Ovary (tissue), 9 donors: Measurements from ENCODE around the gene GAS2L1. TPM values are rescaled to one million over a fixed set of nuclear protein-coding genes. Genes with fewer than 3 reads are reported as not detected.

Source experiments
- DNase-seq, 5 donors: peaks; one replicate each; pipeline ENCODE4 v3.0.0-alpha.2; 2019 to 2020
- H3K27ac ChIP-seq, 2 donors: fragments of 200-600 bp; one replicate each; pipeline versions ENCODE4 v1.5.1 to v1.8.0; 2019 to 2022
- H3K27me3 ChIP-seq: fragments of 200-600 bp; one replicate; pipeline ENCODE4 v1.8.0; 2022
- H3K36me3 ChIP-seq: fragments of 200-600 bp; sonication (generic); one replicate; pipeline ENCODE4 v1.5.1; 2019
- H3K4me1 ChIP-seq: one replicate; pipeline ENCODE4 v1.8.1; 2013; ENCODE audit warnings: mild to moderate bottlenecking, moderate library complexity; ENCODE audit not compliant: insufficient read depth
- H3K4me3 ChIP-seq: fragments of 200-600 bp; sonication (generic); one replicate; pipeline ENCODE4 v1.5.1; 2017
- H3K9me3 ChIP-seq, 2 donors: fragments of 200-600 bp in 1 of 2; sonication (generic) in 1 of 2; one replicate each; pipeline versions ENCODE4 v1.5.1 to v1.8.1; 2013 to 2019; ENCODE audit warnings: mild to moderate bottlenecking in 1 of 2, moderate library complexity in 1 of 2
- EP300 ChIP-seq: sonication (generic); formaldehyde crosslinking; IDR thresholded peaks from one replicate; pipeline ENCODE4 v1.6.1; 2017; ENCODE audit warnings: antibody characterized with exemption
- POLR2A ChIP-seq: fragments of 450-650 bp; IDR thresholded peaks from one replicate; pipeline ENCODE4 v1.6.1; 2017; ENCODE audit warnings: antibody characterized with exemption, mild to moderate bottlenecking, moderate library complexity
- WGBS, 3 donors: extraction: QIAGEN DNeasy Blood & Tissue Kit in 1 of 3; methylation state at CpG; one replicate each; pipeline versions ENCODE4 v1.1.5 to v1.1.7; 2013 to 2017; 5-methylcytosine and 5-hydroxymethylcytosine counted together
- intact Hi-C, 4 donors: fragments of 100-400 bp; cut with DNase I; formaldehyde crosslinking; loops; one replicate each; pipeline versions ENCODE4 v1.11.0 to v1.15.1; 2022 to 2023
- polyA plus RNA-seq, 2 donors: library from polyadenylated mRNA; stranded (reverse); fragments of 200-250 nt in 1 of 2; fragments of 350-450 nt in 1 of 2; fragmentation: Illumina TruSeq in 1 of 2; extraction: RNeasy Lipid Tissue Mini Kit (QIAGEN cat#74804) in 1 of 2; gene quantifications; one replicate each; pipeline ENCODE4 v1.2.3, GENCODE V29; 2013 to 2014
- total RNA-seq, 7 donors: library from RNA; depleted of rRNA in 2 of 7; stranded (reverse); fragments of >200 nt in 2 of 7; fragmentation: NEBNext Ultra II Directional in 3 of 7; extraction: Animal tissue kit (Norgen Biotek cat#: 25700) in 3 of 7; gene quantifications; one replicate each; pipeline versions ENCODE4 v1.1.0 to v1.2.4, GENCODE V29; 2016 to 2023
- TF ChIP-seq, protein P1 (sequence below), 3 donors: fragments of 450-650 bp in 2 of 3; fragments of 200-600 bp in 1 of 3; IDR thresholded peaks; one replicate each; pipeline versions ENCODE4 v1.5.1 to v1.8.0; 2016 to 2022; ENCODE audit warnings: antibody characterized with exemption in 3 of 3, mild to moderate bottlenecking in 1 of 3
- donor health status: DM: no; HTN: no; CAD: no; lungs with moderate emphysema.
- donor health status: DM: no; HTN: no; CAD: no.
- donor health status: Bipolar disorder and iron deficiency.
- donor health status: DM: yes; HTN: yes; CAD: no.
- donor health status: DM: no; HTN: no; CAD: no.
- donor health status: DM: yes; HTN: yes; CAD: no.

The GAS2L1 gene
- total and polyA plus RNA-seq, 9 donors, result 2.1 to 21.0 (median 9.8) TPM

DNA sequence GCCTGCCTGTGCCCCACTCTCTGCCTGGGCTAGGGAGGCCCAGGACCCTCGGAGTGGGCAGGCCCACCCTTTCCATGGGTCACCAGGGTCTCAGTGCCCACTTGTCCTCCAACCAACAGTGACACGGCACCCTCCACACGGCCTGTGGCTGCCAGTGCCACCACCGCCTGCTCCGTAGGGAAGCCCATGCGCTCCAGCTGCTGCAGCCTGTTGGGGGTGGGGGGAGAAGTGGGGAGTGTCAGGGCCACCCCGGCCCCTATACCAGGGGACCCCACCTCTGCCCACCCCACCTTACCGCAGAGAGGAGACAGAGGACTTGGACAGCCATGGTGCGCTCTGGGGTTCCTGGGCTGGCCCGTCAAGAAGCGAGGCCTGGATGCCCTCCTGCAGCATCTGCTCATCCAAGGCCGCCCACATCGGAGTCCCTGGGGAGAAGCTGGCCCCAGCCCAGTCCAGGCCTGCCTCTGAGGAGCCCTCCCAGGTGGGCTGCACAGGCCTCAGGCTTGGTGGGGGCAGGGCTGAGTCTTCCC lies 46.4 kb upstream of the GAS2L1 start:
- intact Hi-C loops, result no loop called here
- no peak for TF ChIP-seq EP300
- TF ChIP-seq, protein P1, sequence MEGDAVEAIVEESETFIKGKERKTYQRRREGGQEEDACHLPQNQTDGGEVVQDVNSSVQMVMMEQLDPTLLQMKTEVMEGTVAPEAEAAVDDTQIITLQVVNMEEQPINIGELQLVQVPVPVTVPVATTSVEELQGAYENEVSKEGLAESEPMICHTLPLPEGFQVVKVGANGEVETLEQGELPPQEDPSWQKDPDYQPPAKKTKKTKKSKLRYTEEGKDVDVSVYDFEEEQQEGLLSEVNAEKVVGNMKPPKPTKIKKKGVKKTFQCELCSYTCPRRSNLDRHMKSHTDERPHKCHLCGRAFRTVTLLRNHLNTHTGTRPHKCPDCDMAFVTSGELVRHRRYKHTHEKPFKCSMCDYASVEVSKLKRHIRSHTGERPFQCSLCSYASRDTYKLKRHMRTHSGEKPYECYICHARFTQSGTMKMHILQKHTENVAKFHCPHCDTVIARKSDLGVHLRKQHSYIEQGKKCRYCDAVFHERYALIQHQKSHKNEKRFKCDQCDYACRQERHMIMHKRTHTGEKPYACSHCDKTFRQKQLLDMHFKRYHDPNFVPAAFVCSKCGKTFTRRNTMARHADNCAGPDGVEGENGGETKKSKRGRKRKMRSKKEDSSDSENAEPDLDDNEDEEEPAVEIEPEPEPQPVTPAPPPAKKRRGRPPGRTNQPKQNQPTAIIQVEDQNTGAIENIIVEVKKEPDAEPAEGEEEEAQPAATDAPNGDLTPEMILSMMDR (IDR thresholded peaks at IDR 0.05), result no peak
- TF ChIP-seq POLR2A, result no peak
- no peaks in the 10 kb centered on the region for H3K4me1 ChIP-seq
- no peaks in the 10 kb centered on the region for H3K27me3 ChIP-seq
- no peaks in the 10 kb centered on the region for H3K9me3 ChIP-seq
- WGBS, 3 donors, result 75 to 78% (median 77%) methylated on average over 6 to 13 of the region's 13 CpGs
- H3K36me3 ChIP-seq, result no peaks in the 10 kb centered on the region
- peak in 1 of 5 donors; percentile 17 for DNase-seq
- no peak overlapping the region for H3K27ac ChIP-seq
- no peak overlapping the region for H3K4me3 ChIP-seq

DNA sequence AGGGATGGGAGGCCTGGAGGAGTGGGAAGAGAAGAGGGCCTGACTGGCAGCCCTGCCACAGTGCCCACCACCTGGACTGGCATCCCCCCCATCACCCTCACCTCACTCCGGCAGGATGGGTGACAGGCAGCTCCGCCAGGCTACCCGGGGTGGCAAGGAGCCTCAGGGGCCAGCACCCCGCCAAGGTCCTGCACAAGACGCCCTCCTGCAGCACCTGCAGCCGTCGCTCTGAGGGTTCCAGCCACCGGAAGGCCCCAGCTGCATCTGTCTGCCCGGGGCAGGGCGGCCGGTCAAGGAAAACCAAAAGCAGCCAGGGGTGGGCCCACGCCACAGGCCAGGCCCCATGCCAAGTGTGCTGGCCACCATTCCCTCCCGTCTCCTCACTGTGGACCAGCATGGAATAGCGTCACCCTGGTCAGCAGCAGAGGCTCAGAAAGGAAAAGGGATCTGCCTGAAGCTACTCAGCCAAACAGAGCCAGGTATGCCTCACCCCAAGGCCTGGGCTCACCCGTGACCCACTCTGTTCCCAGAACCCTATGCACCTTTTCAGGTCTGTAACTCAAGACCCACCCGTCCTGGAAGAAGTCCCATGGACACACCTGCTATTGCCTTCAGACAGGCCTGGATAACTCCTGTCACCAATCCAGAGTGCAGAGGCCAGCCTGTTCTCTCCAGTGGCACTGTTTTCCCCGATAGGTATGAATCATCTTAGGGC lies 45.7 kb upstream of the GAS2L1 start:
- WGBS, 3 donors, result 59 to 69% (median 69%) methylated on average over 17 of the region's 17 CpGs
- intact Hi-C loops, result no loop called here
- H3K27me3 ChIP-seq, result no peaks in the 10 kb centered on the region
- H3K9me3 ChIP-seq, result no peaks in the 10 kb centered on the region
- H3K36me3 ChIP-seq, result no peaks in the 10 kb centered on the region
- H3K27ac ChIP-seq, result no peak overlapping the region
- DNase-seq, result peak in 1 of 5 donors; percentile 61
- TF ChIP-seq POLR2A, result no peak
- TF ChIP-seq, protein P1 (IDR thresholded peaks at IDR 0.05), result no peak
- no peak for TF ChIP-seq EP300
- no peaks in the 10 kb centered on the region for H3K4me1 ChIP-seq
- no peak overlapping the region for H3K4me3 ChIP-seq

DNA sequence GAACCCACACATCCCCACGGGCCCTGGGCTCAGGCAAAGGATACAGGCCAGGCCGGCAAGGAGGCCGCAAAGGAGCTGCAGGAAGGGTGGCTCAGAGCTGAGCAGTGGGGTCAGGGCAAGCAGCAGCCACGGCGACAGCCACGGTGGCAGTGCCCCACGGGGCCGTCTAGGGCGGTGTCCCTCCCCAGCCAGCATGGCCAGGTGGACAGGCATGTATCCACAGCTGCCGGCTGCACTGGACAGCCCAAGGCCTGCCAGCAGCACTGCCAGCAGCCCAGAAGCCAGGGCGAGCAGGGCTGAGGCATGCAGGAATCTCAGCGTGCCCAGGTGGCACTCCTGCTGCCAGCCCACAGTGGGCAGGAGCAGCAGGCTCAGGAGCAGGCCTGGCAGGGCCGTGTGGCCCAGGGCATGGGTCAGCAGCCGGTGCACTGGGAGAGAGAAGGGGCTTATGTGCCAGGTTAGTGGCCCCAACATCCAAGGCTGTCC lies 42.6 kb upstream of the GAS2L1 start:
- intact Hi-C loops, result no loop called here
- TF ChIP-seq EP300 (no peak), POLR2A (no peak)
- TF ChIP-seq, protein P1 (IDR thresholded peaks at IDR 0.05), result no peak
- Histone ChIP-seq H3K27ac (no peak overlapping the region), H3K27me3 (no peaks in the 10 kb centered on the region), H3K36me3 (no peaks in the 10 kb centered on the region), H3K4me3 (no peak overlapping the region), H3K4me1 (peaks cover 7% of the 10 kb centered on the region), H3K9me3 (no peaks in the 10 kb centered on the region)
- 72 to 89% (median 82%) methylated on average over 11 to 14 of the region's 14 CpGs for WGBS, 3 donors
- DNase-seq, result peak in 1 of 5 donors; percentile 16

DNA sequence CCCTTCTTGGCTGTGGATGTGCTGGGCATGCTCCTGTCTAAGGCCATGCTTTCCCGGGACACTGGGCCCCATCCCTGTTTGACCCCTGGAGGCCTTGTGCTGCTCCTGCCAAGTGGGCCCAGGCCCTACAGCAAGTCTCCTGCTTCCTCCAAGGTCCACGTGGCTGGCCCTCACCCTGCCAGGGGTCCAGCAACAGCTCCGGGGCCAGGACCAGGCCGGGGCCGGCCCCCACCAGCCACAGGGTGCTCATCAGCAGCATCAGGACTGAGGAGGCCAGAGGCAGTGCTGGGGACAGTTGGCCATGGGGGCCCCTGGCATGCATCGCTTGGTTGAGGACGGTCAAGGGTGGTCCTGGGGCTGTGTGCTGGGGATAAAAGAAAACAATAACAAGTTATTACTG lies 41.1 kb upstream of the GAS2L1 start:
- H3K27me3 ChIP-seq, result no peaks in the 10 kb centered on the region
- 79 to 83% (median 81%) methylated on average over 7 of the region's 7 CpGs for WGBS, 3 donors
- peak in 1 of 5 donors; percentile 23 for DNase-seq

More for the DNA sequence above, 41.1 kb upstream of the GAS2L1 start:
- peaks cover 7% of the 10 kb centered on the region for H3K4me1 ChIP-seq
- no peak overlapping the region for H3K27ac ChIP-seq
- intact Hi-C loops, result no loop called here
- TF ChIP-seq, protein P1 (IDR thresholded peaks at IDR 0.05), result no peak
- no peak for TF ChIP-seq POLR2A
- TF ChIP-seq EP300, result no peak
- H3K9me3 ChIP-seq, result no peaks in the 10 kb centered on the region
- no peak overlapping the region for H3K4me3 ChIP-seq
- H3K36me3 ChIP-seq, result no peaks in the 10 kb centered on the region
